ENCODE measurements around the gene SLC22A6.
A peak's percentile ranks its signal among the peaks of the same experiment; 100 is the strongest.
"Not testable (repeated sequence)": the region's sequence is repeated elsewhere in the genome, so short reads cannot be mapped to it uniquely, and the experiment has no call there.

SLC22A6 gene

DNA sequence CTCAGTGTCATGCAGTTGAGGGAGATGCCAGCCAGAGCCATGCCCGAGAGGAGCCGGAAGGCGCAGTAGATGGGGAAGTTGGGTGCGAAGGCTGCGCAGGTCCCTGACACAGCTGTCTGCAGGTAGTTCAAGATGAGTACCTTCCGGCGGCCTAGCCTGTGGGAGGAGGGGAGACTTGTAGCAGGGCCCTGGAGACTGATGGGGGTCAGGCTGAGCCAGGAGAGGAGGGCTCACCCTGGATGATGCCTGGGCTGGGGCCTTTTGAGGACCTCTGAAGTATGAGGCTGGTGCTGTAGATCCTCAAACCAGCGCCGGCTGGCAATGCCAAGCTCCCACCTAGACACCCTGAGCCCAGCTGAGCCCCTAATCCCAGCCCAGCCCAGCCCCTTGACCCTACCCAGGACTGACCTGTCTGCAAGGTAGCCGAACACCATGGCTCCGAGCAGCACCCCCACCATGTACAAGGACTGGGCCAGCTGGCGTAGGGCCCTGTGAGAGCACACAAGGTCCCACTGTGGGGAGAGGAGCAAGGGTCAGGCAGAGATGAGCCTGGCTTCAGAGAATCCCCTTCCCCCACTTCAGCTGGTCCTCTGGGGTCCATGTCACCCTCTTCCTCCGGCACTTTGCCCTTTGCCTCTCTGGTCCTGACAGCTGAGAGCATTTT is 1.1 kb downstream of the SLC22A6 start:
- DNase-seq, result no peak

- DNase-seq, result no peak
These were observed 3.0 kb downstream of the SLC22A6 start for GRCh38 chr11:62981743-62982142.

GRCh38 chr11:62980133-62980760 is 4.5 kb downstream of the SLC22A6 start:
- DNase-seq, result no peak

DNA sequence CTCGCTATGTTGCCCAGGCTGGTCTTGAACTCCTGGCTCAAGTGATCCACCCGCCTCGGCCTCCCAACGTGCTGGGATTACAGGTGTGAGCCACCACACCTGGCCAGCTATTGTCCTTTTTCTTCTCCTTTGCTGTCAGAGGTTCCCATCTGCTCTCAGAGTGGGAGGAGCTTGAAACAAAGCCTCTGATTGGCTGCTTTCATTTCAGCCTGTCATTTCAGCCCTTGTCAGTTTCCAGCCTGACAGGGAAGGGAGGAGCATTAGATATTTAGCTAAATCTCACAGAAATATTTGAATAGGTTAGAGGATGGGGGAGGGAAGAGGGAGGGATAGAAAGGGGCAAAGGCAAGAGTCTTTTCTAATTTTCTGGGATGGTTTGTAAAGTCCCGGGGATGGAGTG is 8.7 kb downstream of the SLC22A6 start:
- DNase-seq, result no peak

DNA sequence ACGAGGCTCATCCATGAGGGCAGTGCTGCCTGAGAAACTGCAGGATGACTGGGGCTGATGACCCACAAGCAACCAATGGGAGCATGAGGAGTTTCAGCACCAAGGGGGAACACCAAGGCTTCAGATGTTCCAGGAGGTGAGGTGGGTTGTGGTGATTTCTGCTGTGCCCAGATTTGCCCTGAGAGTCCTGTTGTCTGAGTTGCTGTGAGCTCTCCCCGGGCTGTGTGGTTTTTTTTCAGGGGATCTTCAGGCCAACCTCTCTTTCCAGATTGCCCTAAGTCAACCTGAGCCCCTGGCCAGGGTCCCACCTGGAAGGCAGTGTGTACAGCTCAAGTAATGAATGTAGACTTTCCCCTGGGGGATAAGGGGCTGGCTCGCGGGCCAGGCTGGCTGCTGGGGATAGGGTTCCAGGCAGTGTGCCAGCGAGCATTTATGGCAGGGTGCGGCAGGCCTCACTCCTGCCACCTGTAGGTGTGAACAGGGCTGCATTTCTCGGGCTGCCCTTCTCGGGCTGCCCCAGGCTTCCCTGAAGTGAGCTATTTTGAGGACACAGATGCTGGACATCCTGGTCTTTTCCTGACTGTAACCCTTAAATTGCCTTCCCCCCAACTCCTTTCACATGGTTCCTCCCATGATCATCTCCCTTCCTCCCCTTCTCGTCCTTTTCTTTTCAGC is 9.8 kb downstream of the SLC22A6 start:
- DNase-seq, result peak; percentile 48

GRCh38 chr11:62965574-62965973 is 19.2 kb downstream of the SLC22A6 start:
- DNase-seq, result no peak

- no peak for DNase-seq
These were observed 22.4 kb downstream of the SLC22A6 start for GRCh38 chr11:62962391-62962790.

GRCh38 chr11:62961017-62961570 is 23.7 kb downstream of the SLC22A6 start:
- no peak for DNase-seq

- DNase-seq, result no peak
These were observed 25.3 kb downstream of the SLC22A6 start for GRCh38 chr11:62959422-62959980.

GRCh38 chr11:62958547-62959421 is 26.0 kb downstream of the SLC22A6 start:
- DNase-seq, result peak; percentile 9

- DNase-seq, result no peak
These were observed 27.6 kb downstream of the SLC22A6 start for GRCh38 chr11:62957147-62957546.

DNA sequence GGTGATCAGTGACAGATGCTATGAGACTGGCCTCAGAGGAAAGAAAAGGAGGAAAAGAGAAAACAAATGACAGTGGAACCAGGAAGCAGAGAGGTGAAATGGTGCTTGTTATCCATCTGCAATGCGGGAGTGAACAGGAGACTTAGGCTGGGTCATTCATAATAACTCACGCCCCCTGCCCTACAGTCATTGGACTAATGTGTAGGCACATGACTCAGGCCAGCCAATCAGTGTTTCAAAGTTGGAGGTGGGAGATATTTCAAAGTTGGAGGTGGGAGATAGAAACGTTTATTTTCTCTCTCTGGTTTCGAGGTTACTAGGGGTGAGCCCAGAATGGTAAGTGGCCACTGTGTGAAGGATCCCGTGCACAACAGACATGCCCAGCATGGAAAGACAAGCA is 30.3 kb downstream of the SLC22A6 start:
- DNase-seq, result no peak

DNA sequence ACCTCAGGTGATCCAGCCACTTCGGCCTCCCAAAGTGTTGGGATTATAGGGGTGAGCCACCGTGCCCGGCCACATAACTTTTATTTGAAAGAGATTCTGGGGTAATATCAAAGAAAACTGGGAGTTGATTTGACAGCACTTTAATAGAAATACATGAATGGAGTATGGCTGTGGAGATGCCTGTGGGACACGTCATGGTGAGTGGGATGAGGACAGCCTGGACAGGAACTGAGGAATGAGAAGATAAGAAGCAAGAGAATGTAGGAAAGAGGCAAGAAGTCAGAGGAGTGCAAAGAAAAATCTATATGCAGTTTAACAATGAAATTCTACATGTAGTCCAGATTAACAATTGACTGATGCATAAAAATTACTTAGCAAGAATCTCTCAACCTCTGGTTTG is 31.0 kb downstream of the SLC22A6 start:
- DNase-seq, result no peak

DNA sequence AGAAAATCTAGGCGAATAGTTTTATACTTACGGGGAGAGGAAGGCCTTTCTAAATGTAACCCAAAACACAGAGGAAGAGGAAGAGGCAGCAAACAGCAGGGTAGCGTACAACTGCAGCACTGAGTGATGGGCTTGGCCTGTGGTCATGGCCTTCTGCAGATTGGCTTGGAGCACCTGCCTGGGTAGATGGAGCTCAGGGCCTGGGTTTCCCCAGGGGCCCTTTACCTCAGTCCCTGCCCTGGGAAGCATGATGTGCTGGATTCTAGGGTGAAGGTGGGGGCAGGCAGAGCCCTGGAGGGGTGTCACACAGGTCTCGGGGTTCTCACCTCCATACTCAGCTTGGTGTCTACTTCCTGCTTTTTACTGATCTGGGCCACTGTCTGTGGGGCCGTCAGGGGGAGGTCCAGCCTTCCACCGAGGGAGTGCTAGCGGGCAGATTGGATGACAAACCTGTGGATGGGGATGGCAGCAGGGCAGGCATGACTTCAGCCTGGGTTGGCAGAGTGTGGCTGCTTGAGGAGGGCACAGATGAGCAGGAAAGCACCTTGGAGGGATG is 35.9 kb downstream of the SLC22A6 start:
- no peak for DNase-seq

- not testable (repeated sequence) for DNase-seq
These were observed 39.2 kb downstream of the SLC22A6 start for GRCh38 chr11:62945538-62945937.

DNA sequence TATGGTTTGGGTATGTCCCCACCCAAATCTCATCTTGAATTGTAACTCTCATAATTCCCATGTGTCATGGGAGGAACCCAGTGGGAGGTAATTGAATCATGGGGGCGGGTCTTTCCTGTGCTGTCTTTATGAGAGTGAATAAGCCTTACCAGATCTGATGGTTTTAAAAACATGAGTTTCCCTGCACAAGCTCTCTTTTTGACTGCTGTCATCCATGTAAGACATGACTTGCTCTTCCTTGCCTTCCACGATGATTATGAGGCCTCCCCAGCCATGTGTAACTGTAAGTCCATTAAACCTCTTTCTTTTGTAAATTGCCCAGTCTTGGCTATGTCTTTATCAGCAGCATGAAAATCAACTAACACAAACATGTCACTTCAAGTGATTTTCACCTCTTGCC is 47.2 kb downstream of the SLC22A6 start:
- not testable (repeated sequence) for DNase-seq

- no peak for DNase-seq
These were observed 50.3 kb downstream of the SLC22A6 start for GRCh38 chr11:62934496-62934785.

DNA sequence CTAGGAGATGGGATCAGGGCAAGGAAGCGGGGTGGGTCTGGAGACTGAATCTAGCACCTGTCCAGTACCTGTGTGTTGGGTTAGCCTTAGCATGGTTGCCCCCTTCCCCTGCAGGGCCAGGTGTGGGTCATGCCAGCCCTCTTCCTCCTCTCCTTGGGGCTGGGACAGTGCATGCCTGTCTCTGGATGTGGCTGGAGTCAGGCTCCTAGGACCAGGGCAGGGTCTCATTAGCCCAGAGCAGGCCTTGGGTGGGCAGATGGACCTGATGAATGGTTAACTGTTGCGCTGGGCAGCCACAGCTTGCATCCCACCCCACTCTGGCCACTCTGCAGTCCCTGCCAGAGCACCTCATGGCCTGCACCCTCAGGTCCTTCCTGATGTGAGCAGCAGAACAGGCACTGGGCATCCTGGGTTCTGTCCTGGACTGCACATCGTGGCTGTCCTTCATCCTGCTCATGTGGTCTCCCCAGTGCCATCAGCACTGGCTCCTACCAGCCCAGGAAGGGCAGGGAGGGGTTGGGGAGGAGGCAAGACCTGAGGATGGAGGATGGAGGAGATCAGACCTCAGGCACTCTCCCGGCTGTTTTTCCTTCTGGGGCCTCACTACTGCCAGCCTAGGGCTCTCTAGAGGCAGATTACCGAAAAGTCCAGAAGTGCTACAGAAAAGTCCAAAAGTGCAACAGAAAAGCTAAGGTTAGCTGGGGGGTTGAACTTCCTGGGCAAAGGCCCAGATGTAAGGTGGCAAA is 50.8 kb downstream of the SLC22A6 start:
- DNase-seq, result no peak

GRCh38 chr11:62933285-62933684 is 51.5 kb downstream of the SLC22A6 start:
- no peak for DNase-seq

DNA sequence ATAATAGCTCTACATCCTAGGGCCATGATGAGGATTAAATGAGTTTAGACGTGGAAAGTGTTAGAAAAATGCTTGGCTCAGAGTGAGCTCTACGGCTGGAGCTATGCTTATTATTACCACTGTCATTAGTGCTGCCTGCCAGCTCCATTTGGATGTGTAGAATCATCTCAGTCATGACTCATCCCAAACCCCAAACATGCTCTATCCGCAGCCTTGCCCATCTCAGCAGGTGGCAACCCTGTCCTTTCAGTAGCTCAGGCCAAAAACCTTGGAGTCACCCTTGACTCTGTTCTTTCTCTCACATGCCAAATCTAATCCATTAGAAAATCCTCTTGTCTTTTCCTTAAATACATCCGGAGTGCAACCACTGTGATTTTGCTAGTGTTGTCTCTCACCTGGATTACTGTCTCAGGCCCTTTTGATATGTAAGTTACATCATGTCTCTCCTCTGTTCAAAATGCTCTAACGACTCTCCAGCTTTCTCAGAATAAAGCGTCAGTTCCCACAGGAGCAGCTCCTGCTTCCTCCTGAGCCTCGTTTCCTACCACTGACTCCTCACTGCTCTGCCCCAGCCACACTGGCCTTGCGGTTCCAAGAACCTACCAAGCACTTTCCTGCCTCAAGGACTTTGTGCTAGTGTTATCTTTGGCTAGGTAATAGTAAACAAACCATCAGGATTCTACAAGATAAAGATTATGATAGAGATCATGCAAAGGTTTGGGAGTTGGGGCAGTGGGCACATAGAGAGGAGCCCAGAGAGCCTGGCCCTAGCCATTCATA is 53.1 kb downstream of the SLC22A6 start:
- DNase-seq, result no peak

GRCh38 chr11:62930666-62931065 is 54.1 kb downstream of the SLC22A6 start:
- DNase-seq, result no peak
